C4-2B (cell line): ENCODE data around the gene SLC9A1.

Experiments used
- ZFX ChIP-seq: fragments of 450-650 bp; IDR thresholded peaks from 2 replicates; pipeline ENCODE4 v1.6.1; 2017
- TF ChIP-seq, protein P1 (sequence below): fragments of 450-650 bp; conservative IDR thresholded peaks from 2 replicates; pipeline ENCODE4 v1.5.1; 2017; ENCODE audit warnings: mild to moderate bottlenecking

DNA sequence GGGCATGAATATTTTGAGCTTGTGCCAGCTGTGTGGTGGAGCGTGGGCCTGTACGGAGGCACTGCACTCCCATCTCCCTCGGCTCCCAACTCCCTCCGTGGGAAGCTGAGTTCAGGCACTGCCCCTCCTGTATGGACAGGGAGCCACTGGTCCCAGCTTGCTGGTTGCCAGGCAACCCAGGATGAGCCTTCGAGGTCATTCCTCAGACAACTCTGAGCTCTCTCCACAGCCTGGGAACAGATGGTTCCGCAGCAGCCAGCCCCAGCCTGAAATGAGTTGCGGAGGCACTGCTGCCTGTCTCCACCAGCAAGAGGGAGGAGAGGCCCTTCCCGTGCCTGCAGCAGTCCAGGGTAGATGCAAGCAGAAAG, 83.9 kb downstream of the SLC9A1 start:
- TF ChIP-seq, protein P1, sequence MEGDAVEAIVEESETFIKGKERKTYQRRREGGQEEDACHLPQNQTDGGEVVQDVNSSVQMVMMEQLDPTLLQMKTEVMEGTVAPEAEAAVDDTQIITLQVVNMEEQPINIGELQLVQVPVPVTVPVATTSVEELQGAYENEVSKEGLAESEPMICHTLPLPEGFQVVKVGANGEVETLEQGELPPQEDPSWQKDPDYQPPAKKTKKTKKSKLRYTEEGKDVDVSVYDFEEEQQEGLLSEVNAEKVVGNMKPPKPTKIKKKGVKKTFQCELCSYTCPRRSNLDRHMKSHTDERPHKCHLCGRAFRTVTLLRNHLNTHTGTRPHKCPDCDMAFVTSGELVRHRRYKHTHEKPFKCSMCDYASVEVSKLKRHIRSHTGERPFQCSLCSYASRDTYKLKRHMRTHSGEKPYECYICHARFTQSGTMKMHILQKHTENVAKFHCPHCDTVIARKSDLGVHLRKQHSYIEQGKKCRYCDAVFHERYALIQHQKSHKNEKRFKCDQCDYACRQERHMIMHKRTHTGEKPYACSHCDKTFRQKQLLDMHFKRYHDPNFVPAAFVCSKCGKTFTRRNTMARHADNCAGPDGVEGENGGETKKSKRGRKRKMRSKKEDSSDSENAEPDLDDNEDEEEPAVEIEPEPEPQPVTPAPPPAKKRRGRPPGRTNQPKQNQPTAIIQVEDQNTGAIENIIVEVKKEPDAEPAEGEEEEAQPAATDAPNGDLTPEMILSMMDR: no peak
- no peak for TF ChIP-seq ZFX
